HG03139 (cell line): ENCODE results near the gene ZSWIM5.
A peak's percentile ranks its signal among the peaks of the same experiment; 100 is the strongest.

Experiments used
- ATAC-seq: cut with Tn5 transposase; IDR thresholded peaks from one replicate; pipeline ENCODE4 v1.9.1; 2021; ENCODE audit not compliant: unreplicated experiment

The ZSWIM5 gene

DNA sequence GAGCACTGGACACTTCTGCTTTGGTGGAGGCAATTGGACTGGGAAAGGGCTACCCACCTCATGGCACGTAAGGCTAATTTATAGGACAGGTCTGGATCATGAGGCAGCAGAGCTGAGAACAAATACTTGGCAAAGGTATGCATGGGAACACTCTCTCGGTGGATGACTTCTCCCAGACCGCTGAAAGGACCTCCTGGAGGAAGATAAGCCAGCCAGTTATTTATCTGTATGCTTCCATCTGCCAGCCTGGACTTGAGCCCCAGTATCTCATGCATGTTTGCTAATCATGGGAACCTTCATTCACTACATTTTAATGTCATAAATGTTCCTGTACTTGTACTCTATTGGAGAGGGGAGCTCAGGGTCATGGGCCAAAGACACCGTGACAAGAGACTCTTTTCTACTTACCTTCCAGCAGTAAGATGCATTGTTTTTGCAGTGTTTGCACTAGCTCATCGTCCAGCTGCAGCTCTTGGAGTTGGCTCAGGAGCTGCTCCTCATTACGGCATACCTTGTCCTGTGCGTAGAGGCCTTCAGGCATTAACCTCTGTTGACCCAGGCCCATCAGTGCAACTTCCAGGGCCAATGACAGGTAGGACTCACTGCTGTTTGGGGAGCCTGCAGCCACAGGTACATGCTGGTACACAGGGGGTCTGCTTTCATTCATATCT is 170.6 kb downstream of the ZSWIM5 start:
- ATAC-seq, result no peak

DNA sequence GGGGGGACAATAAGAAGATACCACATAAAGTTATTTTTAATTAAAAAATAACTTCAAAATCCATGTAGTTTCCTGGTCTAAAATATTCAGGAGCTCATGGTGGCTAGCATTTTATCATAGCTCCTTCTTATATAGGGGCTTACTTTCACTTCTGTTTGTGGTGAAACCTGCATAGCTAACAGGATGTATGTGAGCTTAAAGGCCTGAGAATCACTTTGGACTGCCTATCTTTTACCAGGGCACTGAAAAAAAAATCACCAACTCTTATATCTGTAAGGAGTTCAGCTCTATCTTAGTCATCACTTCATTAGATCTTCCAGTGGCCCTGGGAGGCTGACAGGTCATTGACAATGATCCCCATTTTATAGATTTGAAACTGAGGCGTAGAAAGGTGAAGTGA is 173.0 kb downstream of the ZSWIM5 start:
- ATAC-seq, result no peak

DNA sequence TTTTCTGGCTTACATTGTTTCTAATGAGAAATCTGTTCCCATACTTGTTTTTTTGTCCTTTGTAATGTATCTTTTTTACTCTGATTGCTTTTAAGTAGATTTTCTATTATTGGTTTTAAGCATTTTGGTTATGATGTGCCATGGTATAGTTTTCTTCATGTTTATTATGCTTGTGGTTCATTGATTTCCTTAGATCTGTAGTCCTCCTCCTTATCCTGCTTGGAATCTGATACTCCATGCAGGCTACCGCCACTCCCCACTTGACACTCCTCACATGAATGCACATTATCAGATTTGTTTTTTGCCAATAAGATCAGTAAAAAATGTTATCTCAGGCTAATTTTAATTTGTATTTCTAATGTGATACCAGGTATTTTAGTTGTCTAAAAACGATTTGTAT is 173.6 kb downstream of the ZSWIM5 start:
- no peak for ATAC-seq

DNA sequence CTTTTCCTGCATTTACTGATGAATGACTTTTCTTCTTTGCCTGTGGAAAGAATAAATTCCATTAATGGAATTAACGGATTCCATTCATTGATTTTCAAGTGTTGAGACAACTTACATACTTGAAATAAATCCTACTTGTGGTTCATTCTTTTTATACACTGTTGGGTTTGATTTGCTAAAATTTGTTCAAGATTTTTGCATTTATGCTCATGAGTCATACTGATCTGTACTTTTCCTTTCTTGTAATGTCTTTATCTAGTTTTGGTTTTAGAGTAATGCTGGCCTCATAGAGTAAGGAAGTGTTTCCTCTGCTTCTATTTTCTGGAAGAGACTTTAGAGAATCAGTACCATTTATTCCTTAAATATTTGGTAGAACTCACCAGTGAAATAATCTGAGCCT is 180.0 kb downstream of the ZSWIM5 start:
- no peak for ATAC-seq

DNA sequence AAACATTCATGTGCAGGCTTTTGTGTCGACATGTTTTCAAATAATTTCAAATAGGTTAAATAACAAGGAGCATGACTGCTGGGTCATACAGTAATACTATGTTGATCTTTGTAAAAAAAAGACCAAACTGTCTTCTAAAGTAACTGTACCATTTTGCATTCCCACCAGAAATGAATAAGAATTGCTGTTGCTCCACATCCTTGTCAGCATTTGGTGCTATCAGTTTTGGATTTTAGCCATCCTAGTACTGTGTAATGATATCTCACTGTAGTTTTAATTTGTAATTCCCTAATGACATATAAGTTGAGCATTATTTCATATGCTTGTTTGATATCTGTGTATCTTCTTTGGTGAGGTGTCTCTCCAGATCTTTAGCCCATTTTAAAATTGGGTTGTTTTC is 182.7 kb downstream of the ZSWIM5 start:
- no peak for ATAC-seq

DNA sequence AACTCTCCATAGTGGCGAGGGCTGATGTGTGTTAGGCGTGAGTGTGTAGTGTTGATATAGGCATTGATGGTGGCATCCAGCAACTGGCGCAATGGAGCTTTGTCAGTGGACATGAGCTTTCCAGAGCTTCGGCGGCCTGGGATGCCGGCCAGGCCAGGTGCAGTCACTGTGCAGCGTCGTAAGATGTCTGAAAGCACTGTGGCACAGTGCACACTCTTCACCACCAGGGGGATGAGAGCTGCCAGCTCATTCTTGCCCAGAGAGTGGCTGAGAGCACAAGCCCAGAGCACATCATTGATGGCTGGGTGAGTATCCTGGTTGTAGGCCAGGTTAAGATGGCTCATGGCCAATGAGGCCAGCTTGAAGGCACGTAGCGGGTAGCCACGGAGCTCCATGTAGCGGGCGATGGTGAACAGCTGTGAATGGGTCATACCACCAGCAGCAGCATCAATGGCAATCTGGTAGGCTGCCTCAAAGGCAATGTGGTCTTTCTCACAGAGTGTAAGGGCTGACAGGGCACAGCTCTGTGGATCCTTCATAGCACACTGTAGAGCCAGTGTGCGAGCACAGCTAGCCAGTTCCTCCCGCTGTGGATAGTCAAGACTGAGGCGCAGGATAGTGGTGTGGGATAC is 187.7 kb downstream of the ZSWIM5 start:
- peak; percentile 55 for ATAC-seq

DNA sequence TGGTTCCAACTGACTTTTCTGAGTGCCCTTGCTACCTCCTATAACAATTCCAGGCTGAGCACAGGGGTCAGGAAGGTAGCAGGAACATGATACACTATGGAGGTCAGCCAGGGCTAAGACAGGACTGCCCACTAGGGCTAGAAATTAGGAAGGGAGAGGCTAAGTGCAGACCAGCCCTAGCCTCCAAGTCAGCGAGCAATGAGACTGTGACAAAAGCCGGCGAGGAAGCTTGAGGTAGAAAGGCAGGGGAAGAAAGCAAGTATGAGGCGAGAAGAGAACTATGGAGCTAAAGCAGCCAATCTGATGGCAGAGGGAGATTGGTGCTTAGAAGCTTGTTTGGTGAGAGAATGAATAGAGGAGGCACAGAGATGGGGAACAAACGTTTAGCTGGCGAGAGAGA is 189.6 kb downstream of the ZSWIM5 start:
- ATAC-seq, result no peak

DNA sequence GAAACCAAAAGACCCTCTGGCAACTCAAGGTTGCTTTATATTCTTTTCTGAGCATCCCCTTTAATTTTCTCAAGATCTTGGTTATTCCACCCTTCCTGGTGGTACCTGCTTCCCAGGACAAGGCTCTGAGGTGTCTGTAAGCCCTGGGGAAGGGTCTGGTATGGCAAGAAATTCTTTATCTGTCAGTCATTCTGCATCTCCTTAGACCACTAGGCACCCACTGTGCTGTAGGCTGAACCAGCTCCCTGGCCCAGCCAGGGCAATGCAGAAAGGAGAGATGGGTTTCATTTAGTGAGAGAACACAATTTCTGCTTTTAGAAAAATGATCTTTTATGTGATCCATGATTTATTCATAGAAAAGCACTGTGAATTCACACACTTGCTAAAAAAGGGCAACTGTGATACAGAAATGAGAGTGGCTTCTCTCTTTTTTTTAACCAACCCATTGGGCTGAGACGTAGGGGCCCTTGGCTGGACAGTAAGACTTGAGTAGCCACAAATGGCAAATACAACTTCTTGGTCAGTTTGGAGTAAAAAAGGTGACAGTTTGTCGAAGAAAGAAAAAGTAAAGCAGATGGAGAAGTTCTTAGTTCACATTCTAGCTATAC is 190.2 kb downstream of the ZSWIM5 start:
- no peak for ATAC-seq

DNA sequence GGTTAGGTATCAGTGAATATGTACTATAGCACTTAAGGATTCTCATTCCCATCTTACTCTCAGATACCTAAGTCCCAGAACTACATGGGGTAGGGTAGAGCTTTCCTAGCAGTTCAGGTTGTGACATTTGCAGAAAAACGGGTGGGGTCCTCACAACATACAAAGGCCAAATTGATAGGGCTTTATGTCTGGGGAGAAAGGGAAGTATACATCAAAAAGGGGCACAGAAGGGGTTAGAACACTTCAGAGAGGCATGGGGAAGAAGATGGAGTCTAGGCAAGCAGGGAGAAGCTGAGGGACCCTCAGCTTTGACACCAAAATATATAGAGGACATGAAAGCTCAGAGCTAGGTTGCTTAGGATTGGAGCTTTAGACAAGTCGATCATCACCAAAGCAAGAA is 190.7 kb downstream of the ZSWIM5 start:
- ATAC-seq, result no peak

DNA sequence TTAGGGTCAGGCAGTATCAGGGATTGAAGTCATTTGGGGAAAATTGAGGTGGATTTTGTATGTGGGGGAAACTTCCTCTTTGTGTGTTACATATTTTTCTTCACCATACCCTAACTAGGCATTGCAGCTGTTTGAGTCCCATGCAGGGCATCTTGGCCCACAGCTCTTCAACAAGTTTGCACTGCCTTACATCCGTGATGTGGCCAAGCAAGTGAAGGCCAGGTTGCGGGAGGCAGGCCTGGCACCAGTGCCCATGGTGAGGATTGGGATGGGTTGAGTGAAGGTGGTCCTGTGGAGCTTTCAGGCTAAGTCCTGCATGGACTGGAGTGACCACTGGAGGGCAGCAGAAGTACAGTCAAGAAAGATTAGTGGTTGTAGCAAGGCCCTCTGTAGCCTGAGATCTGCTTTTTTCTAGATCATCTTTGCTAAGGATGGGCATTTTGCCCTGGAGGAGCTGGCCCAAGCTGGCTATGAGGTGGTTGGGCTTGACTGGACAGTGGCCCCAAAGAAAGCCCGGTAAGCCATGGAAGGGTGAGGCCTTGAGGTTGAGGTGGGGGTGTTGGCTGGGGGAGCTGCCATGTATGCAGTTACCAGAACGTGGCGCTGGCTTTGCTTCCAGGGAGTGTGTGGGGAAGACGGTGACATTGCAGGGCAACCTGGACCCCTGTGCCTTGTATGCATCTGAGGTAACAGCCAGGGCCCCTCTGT is 191.9 kb downstream of the ZSWIM5 start:
- ATAC-seq, result no peak

DNA sequence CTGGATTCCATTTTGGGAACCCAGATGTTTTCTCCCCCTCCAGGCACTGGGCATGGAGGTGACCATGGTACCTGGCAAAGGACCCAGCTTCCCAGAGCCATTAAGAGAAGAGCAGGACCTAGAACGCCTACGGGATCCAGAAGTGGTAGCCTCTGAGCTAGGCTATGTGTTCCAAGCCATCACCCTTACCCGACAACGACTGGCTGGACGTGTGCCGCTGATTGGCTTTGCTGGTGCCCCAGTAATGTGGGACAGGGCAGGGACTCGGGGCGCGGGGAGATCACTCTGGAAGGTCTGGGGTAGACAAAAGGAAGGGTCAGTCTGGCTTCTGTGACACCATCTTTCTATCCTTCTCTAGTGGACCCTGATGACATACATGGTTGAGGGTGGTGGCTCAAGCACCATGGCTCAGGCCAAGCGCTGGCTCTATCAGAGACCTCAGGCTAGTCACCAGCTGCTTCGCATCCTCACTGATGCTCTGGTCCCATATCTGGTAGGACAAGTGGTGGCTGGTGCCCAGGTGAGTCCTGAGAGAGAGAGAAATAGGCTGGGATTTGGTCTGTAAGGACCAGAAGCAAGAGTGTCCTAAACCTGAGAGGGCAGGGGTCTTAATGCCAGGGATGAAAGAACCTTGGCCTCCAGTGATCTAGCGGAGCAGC is 192.7 kb downstream of the ZSWIM5 start:
- ATAC-seq, result no peak

DNA sequence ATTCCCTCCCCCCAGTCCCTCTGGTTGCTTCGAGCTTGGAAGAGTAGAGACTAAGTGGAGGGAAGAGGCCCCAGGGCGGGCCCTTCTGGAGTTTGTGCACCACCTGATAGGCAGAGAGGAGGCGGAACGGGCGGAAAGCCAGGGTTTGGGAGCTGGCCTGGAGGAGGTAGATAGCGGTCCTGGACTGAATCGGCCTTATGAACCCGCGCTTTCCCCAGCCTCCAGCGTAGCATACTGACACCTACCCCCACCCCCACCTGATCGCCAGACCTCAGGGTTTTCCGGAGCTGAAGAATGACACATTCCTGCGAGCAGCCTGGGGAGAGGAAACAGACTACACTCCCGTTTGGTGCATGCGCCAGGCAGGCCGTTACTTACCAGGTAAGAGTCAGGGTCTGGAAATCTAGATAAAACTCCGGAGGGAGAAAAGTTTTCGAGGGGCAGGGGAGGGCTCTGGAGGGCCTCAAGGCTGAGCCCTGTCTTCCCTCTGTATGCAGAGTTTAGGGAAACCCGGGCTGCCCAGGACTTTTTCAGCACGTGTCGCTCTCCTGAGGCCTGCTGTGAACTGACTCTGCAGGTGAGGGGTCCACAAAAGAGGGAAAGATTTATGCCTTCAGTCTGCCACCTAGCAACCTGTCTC is 193.6 kb downstream of the ZSWIM5 start:
- ATAC-seq, result no peak

DNA sequence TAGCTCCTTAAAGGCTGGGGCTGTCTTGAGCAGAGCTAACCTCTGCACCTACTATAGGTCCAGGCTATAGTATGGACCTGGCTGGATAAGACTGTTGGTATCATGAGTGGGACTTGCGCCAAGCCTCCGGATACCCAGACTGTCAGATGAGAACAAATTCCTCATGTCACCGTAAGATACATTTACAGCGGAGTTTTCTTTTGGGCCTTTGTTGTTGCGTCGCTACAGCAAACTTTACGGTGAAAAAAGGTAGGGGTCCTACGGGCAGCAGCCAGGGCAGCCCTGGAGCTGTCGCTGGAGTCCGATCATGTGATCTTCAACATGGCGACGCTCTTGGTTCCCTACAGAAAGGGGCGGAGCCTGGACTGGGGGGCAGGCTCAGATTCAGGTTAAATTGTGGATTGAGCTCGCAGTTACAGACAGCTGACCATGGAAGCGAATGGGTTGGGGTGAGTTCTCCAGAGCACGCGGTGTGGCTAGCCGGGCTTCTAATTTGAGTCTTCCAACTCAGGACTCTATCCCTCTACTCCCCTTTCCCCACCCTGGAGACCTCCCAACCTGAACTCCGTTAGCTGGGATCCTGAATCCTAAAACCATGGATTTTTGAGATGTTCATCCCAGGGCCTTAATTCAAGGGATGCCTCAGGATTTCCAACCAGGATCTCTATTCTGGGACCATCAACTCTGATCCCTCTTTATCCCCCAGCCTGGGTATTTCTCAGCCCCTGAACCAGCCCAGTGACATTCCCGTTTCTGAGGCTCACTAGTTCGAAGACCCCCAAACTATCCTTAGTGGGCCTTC is 194.4 kb downstream of the ZSWIM5 start, which contains the start of gene UROD:
TSS of gene UROD (plus strand) at position 418 of the 802 bp plus-strand sequence. CDS start at position 430, 12 bp downstream.
- peak; percentile 61 for ATAC-seq

DNA sequence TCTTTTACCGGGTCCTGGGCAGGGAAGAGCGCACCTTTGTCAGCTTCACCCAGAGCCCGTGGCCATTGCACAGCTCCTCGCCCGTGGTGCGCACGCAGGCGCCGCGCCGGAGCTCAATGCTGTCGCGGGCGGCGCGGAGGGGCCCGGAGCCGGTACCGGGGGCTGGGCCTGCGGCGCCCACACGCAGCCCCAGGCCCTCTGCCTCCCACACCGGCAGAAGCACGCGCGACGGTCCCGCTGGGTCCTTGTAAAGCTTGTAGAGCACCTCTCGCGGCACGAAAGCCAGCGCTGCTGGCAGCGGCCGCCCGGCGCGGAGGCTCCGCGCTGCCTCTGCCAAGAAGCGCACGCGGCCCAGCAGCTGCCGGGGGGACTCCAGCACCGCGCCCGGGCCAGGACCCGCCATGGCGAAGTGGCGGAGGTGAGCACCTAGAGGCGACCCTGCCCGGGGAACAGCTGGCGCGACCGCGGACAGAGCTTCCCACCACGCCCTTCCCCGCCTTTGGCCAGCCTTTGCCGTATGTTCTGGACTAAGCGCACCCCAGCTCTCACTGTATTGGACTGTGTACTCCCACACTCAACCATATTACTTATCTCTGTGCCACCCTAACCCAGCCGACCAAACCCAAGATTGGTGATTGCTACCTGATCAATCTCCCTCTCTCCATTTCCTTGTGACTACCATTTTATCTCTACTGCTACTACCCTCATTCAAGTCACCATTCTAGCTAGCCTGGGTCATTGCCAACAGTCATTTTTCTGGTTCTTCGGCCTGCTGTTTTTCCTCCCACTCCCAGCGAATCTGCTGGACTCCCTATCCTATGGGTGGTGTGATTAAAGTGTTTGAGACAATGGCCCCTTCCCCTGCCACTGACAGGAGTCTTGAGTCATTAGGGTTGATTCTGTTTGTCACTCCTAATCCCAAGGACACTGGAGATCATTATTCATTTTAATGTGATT is 195.3 kb downstream of the ZSWIM5 start, which contains the start of gene HECTD3:
TSS of gene HECTD3 (minus strand) at position 470 of the 957 bp plus-strand sequence. CDS start at position 403, 67 bp downstream.
- ATAC-seq, result peak; percentile 51

DNA sequence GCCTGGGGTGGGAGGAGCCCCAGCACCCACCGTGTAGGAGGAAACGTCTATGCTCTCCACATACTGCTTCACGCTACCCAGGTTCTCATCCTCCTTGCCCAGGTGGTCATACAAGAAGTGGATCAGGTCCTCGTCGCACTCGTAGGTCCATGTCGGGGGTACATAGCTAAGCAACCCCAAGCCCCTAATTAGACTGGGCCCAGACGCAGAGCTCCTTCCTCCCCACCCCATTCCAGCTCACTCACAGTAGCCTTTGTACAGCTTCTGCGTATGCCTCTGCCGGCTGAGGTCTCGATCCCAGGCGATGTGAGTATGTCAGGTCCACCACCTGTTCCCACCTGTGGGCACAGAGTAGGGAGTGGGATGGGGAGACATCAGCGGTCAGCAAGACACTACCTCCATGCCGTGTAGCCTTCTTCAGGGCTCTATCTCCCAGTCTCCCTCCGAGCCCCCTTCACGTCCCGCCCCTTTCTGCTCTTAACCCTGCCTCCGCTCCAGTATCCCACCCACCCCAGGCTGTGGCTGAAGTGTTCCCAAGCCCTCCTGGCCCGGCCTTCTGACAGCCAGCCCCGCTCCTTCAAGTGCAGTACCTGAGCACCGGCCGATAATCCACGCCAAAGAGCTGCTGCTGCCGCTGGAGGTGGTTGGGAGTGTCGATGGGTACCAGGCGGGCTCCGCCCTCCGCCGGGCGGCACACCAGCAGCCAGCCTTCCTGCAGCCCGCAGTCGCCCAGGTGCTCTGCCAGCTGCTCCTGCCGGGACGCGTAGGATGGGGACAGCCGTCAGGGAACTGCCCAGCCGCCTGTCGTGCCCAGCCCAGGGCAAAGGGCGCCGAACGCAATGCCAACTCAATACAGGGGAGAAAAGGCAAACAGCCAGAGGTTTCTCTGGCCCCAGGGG is 196.2 kb downstream of the ZSWIM5 start:
- no peak for ATAC-seq

DNA sequence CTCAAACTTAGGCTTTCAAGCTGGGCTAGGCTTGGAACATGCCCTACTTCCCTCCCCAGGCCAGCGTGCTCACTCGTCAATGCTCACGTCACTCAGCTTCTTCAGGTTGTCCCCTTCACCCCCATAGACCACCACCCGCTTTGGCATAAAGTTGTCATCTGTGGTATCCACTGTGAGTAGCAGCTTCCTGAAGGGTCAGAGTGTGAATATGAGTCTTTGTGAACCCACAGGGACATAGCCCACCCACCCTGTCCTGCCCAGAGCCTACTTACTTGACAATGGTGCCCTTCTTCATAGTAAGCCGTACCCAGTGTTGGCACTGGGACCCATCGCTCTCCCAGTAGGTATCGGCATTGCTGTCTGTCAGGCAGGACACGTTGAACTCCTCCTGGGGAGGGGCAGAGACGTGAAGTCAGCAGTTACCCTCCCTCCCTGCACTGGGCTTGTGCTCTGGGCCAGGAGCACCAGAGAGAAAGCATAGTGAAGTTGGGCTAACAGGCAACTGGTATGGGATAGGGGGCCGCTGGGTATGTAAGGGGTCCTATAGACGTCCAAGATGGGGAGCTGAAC is 197.0 kb downstream of the ZSWIM5 start:
- ATAC-seq, result no peak

DNA sequence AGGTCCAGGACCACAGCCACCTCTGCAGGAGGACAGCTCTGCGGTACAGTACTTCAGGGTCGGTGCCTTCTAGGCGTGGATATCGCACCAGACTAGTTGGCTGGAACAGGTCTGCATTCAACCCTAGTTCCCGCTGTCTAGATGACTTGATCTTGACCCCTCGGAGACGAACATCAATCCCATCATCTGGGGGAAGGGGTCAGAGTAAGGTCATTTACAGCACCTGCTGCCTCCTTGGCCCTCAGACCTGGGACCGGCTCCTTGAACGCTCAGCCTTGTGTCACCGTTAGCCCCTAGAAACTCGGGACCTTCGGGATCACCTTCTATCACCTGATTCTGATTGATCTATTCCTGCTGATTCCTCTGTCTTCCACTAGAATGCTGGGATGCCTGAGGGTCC is 197.9 kb downstream of the ZSWIM5 start:
- ATAC-seq, result no peak
